Prostate gland (tissue), 2 donors: ENCODE data around the gene RALY.

Source experiments
- POLR2A ChIP-seq: fragments of 450-650 bp; IDR thresholded peaks from one replicate; pipeline ENCODE4 v1.6.1; 2016; ENCODE audit warnings: antibody characterized with exemption, mild to moderate bottlenecking
- POLR2AphosphoS5 ChIP-seq: sonication (generic); formaldehyde crosslinking; IDR thresholded peaks from one replicate; pipeline ENCODE4 v1.6.1; 2017; ENCODE audit warnings: antibody characterized with exemption
- TF ChIP-seq, protein P1 (sequence below), 4 experiments: fragments of 200-600 bp in 2 of 4; fragments of 450-650 bp in 2 of 4; sonication (generic) in 2 of 4; IDR thresholded peaks; 1 replicate in 3 of 4; 2 replicates in 1 of 4; pipeline ENCODE4 v1.5.1; 2016 to 2019; ENCODE audit warnings: antibody characterized with exemption in 4 of 4, mild to moderate bottlenecking in 2 of 4, moderate library complexity in 2 of 4

DNA sequence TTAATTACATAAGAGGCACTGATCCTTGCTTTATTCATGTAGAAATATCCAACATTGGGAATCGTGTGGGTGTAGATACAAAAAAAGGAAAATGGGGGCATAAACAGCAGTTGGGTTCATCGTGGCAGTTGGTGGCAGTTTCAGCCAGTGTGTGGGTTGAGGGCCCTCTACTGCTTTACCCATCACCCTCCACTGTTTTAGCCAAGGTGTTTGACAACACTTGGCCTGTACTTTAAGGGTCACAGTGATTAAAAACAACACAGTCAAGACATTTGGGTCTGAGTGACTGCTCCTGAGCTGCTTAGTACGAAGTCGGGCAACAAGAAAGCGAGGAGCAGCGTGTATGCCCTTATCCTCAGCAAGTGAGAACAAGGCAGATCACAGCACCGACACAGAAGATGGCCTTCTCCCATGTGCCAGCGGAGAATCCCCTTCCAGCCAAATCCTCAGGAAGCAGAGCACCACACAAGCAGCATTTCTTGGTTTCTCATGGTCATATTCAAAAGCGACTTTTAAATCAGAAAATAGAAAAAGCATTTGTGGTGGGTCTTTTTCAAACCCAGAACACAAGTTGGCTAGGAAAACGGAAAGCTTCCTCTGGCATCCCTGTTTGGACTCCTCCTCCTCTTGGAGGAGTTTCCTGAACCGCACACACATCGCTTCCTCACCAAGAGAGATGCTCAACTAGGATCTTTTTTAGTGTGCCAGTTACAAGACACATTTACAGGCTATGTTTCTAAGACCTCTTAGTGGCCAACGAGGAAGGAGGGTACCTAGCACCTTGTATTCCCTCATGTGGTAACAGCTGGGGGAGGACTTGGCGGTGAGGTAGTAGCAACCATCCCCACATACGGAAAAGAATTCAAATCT, 94.8 kb downstream of the RALY start:
- TF ChIP-seq, protein P1, sequence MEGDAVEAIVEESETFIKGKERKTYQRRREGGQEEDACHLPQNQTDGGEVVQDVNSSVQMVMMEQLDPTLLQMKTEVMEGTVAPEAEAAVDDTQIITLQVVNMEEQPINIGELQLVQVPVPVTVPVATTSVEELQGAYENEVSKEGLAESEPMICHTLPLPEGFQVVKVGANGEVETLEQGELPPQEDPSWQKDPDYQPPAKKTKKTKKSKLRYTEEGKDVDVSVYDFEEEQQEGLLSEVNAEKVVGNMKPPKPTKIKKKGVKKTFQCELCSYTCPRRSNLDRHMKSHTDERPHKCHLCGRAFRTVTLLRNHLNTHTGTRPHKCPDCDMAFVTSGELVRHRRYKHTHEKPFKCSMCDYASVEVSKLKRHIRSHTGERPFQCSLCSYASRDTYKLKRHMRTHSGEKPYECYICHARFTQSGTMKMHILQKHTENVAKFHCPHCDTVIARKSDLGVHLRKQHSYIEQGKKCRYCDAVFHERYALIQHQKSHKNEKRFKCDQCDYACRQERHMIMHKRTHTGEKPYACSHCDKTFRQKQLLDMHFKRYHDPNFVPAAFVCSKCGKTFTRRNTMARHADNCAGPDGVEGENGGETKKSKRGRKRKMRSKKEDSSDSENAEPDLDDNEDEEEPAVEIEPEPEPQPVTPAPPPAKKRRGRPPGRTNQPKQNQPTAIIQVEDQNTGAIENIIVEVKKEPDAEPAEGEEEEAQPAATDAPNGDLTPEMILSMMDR (IDR thresholded peaks at IDR 0.05): no peak
- no peak for TF ChIP-seq POLR2A
- no peak for TF ChIP-seq POLR2AphosphoS5
